Right lobe of liver (tissue), 6 donors: Measurements from ENCODE around the gene ROMO1. TPM values are rescaled to one million over a fixed set of nuclear protein-coding genes. Genes with fewer than 3 reads are reported as not detected.
"Not testable (repeated sequence)": the region's sequence is repeated elsewhere in the genome, so short reads cannot be mapped to it uniquely, and the experiment has no call there.

ENCODE experiments used
- ATAC-seq, 4 donors: fragments of 200-7000 bp; cut with Tn5 transposase; one replicate each; pipeline ENCODE4 v1.9.1; 2020; ENCODE audit warnings: mild to moderate bottlenecking in 4 of 4, moderate library complexity in 4 of 4
- DNase-seq, 3 donors: peaks; one replicate each; pipeline ENCODE4 v3.0.0-alpha.2; 2020
- H3K27ac ChIP-seq, 3 donors: fragments of 200-600 bp; one replicate each; pipeline ENCODE4 v1.8.0; 2022
- H3K27me3 ChIP-seq, 2 donors: fragments of 200-600 bp; one replicate each; pipeline ENCODE4 v1.8.0; 2022
- H3K36me3 ChIP-seq, 4 donors: fragments of 200-600 bp; sonication (generic) in 1 of 4; one replicate each; pipeline versions ENCODE4 v1.5.1 to v1.8.0; 2017 to 2022; ENCODE audit warnings: control low read depth in 1 of 4
- H3K4me1 ChIP-seq, 4 donors: fragments of 200-600 bp; sonication (generic) in 1 of 4; one replicate each; pipeline versions ENCODE4 v1.5.1 to v1.8.0; 2017 to 2022; ENCODE audit warnings: control low read depth in 1 of 4
- H3K4me3 ChIP-seq, 3 donors: fragments of 200-600 bp; one replicate each; pipeline ENCODE4 v1.8.0; 2022
- H3K9me3 ChIP-seq, 4 donors: fragments of 200-600 bp; sonication (generic) in 1 of 4; one replicate each; pipeline versions ENCODE4 v1.5.1 to v1.8.0; 2017 to 2022; ENCODE audit warnings: control low read depth in 1 of 4
- CTCF ChIP-seq, 4 donors: fragments of 200-600 bp in 3 of 4; fragments of 450-650 bp in 1 of 4; IDR thresholded peaks; one replicate each; pipeline versions ENCODE4 v1.5.1 to v1.8.0; 2016 to 2022; ENCODE audit warnings: antibody characterized with exemption in 4 of 4, mild to moderate bottlenecking in 2 of 4
- POLR2A ChIP-seq: fragments of 450-650 bp; IDR thresholded peaks from one replicate; pipeline ENCODE4 v1.6.1; 2017; ENCODE audit warnings: antibody characterized with exemption, mild to moderate bottlenecking
- WGBS: methylation state at CpG from one replicate; pipeline ENCODE4 v1.1.6; 2018; ENCODE audit warnings: low coverage, low lambda C conversion rate; ENCODE audit not compliant: insufficient coverage; ENCODE audit errors: missing lambda C conversion rate; 5-methylcytosine and 5-hydroxymethylcytosine counted together
- intact Hi-C, 2 donors: fragments of 100-400 bp; cut with DNase I; formaldehyde crosslinking; loops; one replicate each; pipeline versions ENCODE4 v1.11.2 to v1.14.1; 2022
- total RNA-seq, 6 experiments: library from RNA; depleted of rRNA in 2 of 6; stranded (reverse); fragments of >200 nt in 2 of 6; fragmentation: NEBNext Ultra II Directional in 3 of 6; extraction: Animal tissue kit (Norgen Biotek cat#: 25700) in 3 of 6; gene quantifications; one replicate each; pipeline versions ENCODE4 v1.1.0 to v1.2.4, GENCODE V29; 2016 to 2023
- donor health status: DM: no; HTN: yes; CAD: no.
- donor health status: DM: no; HTN: no; CAD: no.
- donor health status: DM: no; HTN: no; CAD: no.
- donor health status: DM: no; HTN: yes; CAD: no.
- donor health status: DM: no; HTN: yes; CAD: no.

ROMO1 gene
- total RNA-seq, 6 experiments from 2014 or later: 70.4 to 209 (median 84.8) TPM

GRCh38 chr20:35680452-35681183, 18.6 kb upstream of the ROMO1 start:
- no peaks in the 10 kb centered on the region for H3K9me3 ChIP-seq
- ATAC-seq: peak in 1 of 4 donors; percentile 26
- no peaks in the 10 kb centered on the region for H3K4me1 ChIP-seq
- no peak overlapping the region for H3K4me3 ChIP-seq
- intact Hi-C loops: no loop called here
- 60% methylated on average over 3 of the region's 4 CpGs for WGBS
- H3K27ac ChIP-seq: no peak overlapping the region
- TF ChIP-seq CTCF (IDR thresholded peaks at IDR 0.05) (no peak), POLR2A (no peak)
- H3K27me3 ChIP-seq: no peaks in the 10 kb centered on the region
- DNase-seq: peak in 1 of 3 donors; percentile 19
- H3K36me3 ChIP-seq: peaks cover 0 to 28% (median 0%) of the 10 kb centered on the region in 4 donors

GRCh38 chr20:35681960-35682359, 17.2 kb upstream of the ROMO1 start:
- no peak for DNase-seq
- no peak overlapping the region for H3K4me3 ChIP-seq
- intact Hi-C loops: no loop called here
- H3K4me1 ChIP-seq: no peaks in the 10 kb centered on the region
- H3K36me3 ChIP-seq: peaks cover 0 to 30% (median 0%) of the 10 kb centered on the region in 4 donors
- TF ChIP-seq CTCF (IDR thresholded peaks at IDR 0.05) (no peak), POLR2A (no peak)
- H3K27me3 ChIP-seq: no peaks in the 10 kb centered on the region
- no peak overlapping the region for H3K27ac ChIP-seq
- no peaks in the 10 kb centered on the region for H3K9me3 ChIP-seq
- 88% methylated on average over 1 of the region's 1 CpG for WGBS
- ATAC-seq: no peak

- H3K4me3 ChIP-seq, intact Hi-C loops, ATAC-seq, H3K27me3 ChIP-seq, H3K9me3 ChIP-seq, H3K27ac ChIP-seq, H3K4me1 ChIP-seq: not testable (repeated sequence)
- peaks cover 0 to 37% (median 3%) of the 10 kb centered on the region in 4 donors for H3K36me3 ChIP-seq
- DNase-seq: peak in 1 of 3 donors; percentile 13
- WGBS: 85% methylated on average over 7 of the region's 9 CpGs
These were observed 13.8 kb upstream of the ROMO1 start for GRCh38 chr20:35685368-35685767.

- TF ChIP-seq CTCF (IDR thresholded peaks at IDR 0.05): peak in 2 of 4 donors; percentile 12 to 19
- H3K4me1 ChIP-seq: peaks cover 0 to 12% (median 4%) of the 10 kb centered on the region in 4 donors
- intact Hi-C loops, H3K27ac ChIP-seq, ATAC-seq, H3K9me3 ChIP-seq, H3K27me3 ChIP-seq, H3K4me3 ChIP-seq: not testable (repeated sequence)
- peak in 1 of 3 donors; percentile 15 for DNase-seq
- 84% methylated on average over 3 of the region's 11 CpGs for WGBS
- peaks cover 0 to 37% (median 3%) of the 10 kb centered on the region in 4 donors for H3K36me3 ChIP-seq
These were observed 12.3 kb upstream of the ROMO1 start for GRCh38 chr20:35686872-35687271.

- DNase-seq (peak in 1 of 3 donors; percentile 68), ATAC-seq (peak; percentile 88 to 96 (median 94))
- H3K36me3 ChIP-seq: peaks cover 0 to 38% (median 6%) of the 10 kb centered on the region in 4 donors
These were observed 8.9 kb upstream of the ROMO1 start for GRCh38 chr20:35690265-35690664.

More at GRCh38 chr20:35690265-35690664, 8.9 kb upstream of the ROMO1 start:
- intact Hi-C loops: no loop called here
- 25% methylated on average over 3 of the region's 4 CpGs for WGBS
- H3K9me3 ChIP-seq: no peaks in the 10 kb centered on the region
- TF ChIP-seq CTCF (IDR thresholded peaks at IDR 0.05): no peak
- no peak for TF ChIP-seq POLR2A
- H3K4me1 ChIP-seq: peaks cover 0 to 19% (median 4%) of the 10 kb centered on the region in 4 donors
- H3K27me3 ChIP-seq: no peaks in the 10 kb centered on the region
- H3K27ac ChIP-seq: no peak overlapping the region
- H3K4me3 ChIP-seq: no peak overlapping the region
